Activated gamma-delta T cell (primary cell): Measurements from ENCODE around the gene LBHD2.

Experiments
- DNase-seq: peaks from one replicate; lab custom pipeline; 2025; lab: John Stamatoyannopoulos, UW

The LBHD2 gene

GRCh38 chr14:103121121-103121845, 37.3 kb downstream of the LBHD2 start:
- DNase-seq: no peak

- DNase-seq: no peak
Measured at GRCh38 chr14:103121846-103122584, 38.0 kb downstream of the LBHD2 start.

- DNase-seq: no peak
Measured at GRCh38 chr14:103122585-103122946, 38.6 kb downstream of the LBHD2 start.

- no peak for DNase-seq
Measured at GRCh38 chr14:103122947-103123633, 39.1 kb downstream of the LBHD2 start, which contains the start of gene TNFAIP2. Gene TNFAIP2 (plus strand): TSS chr14:103123461. CDS start chr14:103126458, 2,997 bp downstream.

- DNase-seq: no peak
Measured at GRCh38 chr14:103123634-103124500, 39.9 kb downstream of the LBHD2 start.

GRCh38 chr14:103124501-103125001, 40.5 kb downstream of the LBHD2 start:
- no peak for DNase-seq

GRCh38 chr14:103125098-103126070, 41.4 kb downstream of the LBHD2 start:
- no peak for DNase-seq

GRCh38 chr14:103126088-103126872, 42.3 kb downstream of the LBHD2 start:
- no peak for DNase-seq

- DNase-seq: no peak
Measured at GRCh38 chr14:103126873-103127304, 42.9 kb downstream of the LBHD2 start.

GRCh38 chr14:103127356-103127755, 43.3 kb downstream of the LBHD2 start:
- no peak for DNase-seq

GRCh38 chr14:103127861-103128598, 44.0 kb downstream of the LBHD2 start:
- no peak for DNase-seq

GRCh38 chr14:103128631-103129300, 44.8 kb downstream of the LBHD2 start:
- DNase-seq: no peak

GRCh38 chr14:103129301-103130016, 45.4 kb downstream of the LBHD2 start:
- no peak for DNase-seq

- no peak for DNase-seq
Measured at GRCh38 chr14:103130017-103130764, 46.2 kb downstream of the LBHD2 start.

GRCh38 chr14:103130965-103131364, 47.0 kb downstream of the LBHD2 start:
- DNase-seq: no peak

- DNase-seq: no peak
Measured at GRCh38 chr14:103131580-103131979, 47.6 kb downstream of the LBHD2 start.
